ENCODE measurements around the gene JAKMIP2.

DNA sequence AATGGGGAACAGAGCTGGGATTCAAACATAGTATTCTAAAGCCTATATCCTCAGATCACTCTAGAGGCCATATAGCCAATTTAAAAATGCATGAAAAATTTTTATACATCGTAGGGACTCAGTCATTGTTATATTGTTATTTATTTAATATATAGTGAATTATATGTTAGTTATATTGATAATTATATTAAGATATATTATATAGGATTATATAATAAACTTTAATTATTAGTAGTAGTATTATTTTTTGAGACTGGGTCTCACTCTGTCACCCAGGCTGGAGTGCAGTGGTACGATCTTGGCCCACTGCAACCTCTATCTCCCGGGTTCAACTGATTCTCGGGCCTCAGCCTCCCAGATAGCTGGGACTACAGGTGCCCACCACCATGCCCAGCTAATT is 206.9 kb downstream of the JAKMIP2 start:
- TF ChIP-seq, protein P1, sequence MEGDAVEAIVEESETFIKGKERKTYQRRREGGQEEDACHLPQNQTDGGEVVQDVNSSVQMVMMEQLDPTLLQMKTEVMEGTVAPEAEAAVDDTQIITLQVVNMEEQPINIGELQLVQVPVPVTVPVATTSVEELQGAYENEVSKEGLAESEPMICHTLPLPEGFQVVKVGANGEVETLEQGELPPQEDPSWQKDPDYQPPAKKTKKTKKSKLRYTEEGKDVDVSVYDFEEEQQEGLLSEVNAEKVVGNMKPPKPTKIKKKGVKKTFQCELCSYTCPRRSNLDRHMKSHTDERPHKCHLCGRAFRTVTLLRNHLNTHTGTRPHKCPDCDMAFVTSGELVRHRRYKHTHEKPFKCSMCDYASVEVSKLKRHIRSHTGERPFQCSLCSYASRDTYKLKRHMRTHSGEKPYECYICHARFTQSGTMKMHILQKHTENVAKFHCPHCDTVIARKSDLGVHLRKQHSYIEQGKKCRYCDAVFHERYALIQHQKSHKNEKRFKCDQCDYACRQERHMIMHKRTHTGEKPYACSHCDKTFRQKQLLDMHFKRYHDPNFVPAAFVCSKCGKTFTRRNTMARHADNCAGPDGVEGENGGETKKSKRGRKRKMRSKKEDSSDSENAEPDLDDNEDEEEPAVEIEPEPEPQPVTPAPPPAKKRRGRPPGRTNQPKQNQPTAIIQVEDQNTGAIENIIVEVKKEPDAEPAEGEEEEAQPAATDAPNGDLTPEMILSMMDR (conservative IDR thresholded peaks at IDR 0.05 in 1 of 2, IDR thresholded peaks at IDR 0.05 in 1 of 2; ENCODE audit: extremely low read depth in 1 of 2, insufficient read depth in 1 of 2, low read depth in 1 of 2, low read length in 2 of 2) = no peak
- TF ChIP-seq EZH2 (IDR thresholded peaks at IDR 0.05; ENCODE audit: borderline replicate concordance, low read length) = no peak

Data from mammary epithelial cell (primary cell).